HL-60 (cell line): ENCODE results near the gene STXBP1.

Source experiments
- DNase-seq, 2 experiments: peaks; one replicate each; pipeline ENCODE4 v3.0.0-alpha.2; 2010 to 2020; ENCODE audit warnings: low read depth in 1 of 2, low spot score in 1 of 2
- H3K27ac ChIP-seq: fragments of 250-450 bp; sonication (Bioruptor Pico); replicated peaks from 2 replicates; pipeline ENCODE4 v1.5.1; 2020; ENCODE audit warnings: mild to moderate bottlenecking, moderate library complexity
- H3K27me3 ChIP-seq: fragments of 250-450 bp; sonication (Bioruptor Pico); 2 replicates; pipeline ENCODE4 v1.5.1; 2021; ENCODE audit warnings: mild to moderate bottlenecking, moderate library complexity; ENCODE audit not compliant: insufficient read depth, poor library complexity, severe bottlenecking
- H3K4me3 ChIP-seq: replicated peaks from 2 replicates; pipeline ENCODE4 v1.5.1; 2011; ENCODE audit warnings: mild to moderate bottlenecking, control low read depth, low read length; ENCODE audit not compliant: insufficient read depth
- GABPA ChIP-seq: IDR thresholded peaks from 2 replicates; pipeline ENCODE4 v1.6.1; 2012; ENCODE audit warnings: low read depth
- POLR2AphosphoS5 ChIP-seq: IDR thresholded peaks from 2 replicates; pipeline ENCODE4 v1.6.1; 2012; ENCODE audit warnings: low read depth
- SPI1 ChIP-seq: IDR thresholded peaks from 2 replicates; pipeline ENCODE4 v1.6.1; 2012; ENCODE audit warnings: low read depth, mild to moderate bottlenecking, borderline replicate concordance
- TF ChIP-seq, protein P1 (sequence below): IDR thresholded peaks from one replicate; pipeline ENCODE4 v1.5.1; 2011; ENCODE audit warnings: low read length, control low read depth, inconsistent platforms; ENCODE audit not compliant: insufficient read depth
- TF ChIP-seq, protein P2 (sequence below): IDR thresholded peaks from 2 replicates; pipeline ENCODE4 v1.6.1; 2012; ENCODE audit warnings: low read depth; ENCODE audit not compliant: insufficient replicate concordance

STXBP1 gene

DNA sequence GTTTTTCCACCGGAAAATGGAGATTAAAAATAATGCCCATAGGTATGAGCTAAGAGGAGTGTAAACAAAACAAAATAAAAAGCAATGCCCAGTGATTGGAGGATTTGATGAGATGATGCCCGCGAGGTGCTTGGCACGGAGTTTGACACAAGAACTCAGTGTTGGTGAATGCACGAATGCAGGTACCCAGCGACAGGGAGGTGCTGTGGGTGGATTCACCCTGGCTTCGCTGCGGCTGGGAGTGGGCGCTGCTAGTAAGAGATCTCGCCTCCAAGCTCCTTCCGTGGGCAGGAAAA is 526 bp upstream of the STXBP1 start:
- Histone ChIP-seq H3K4me3 (peak overlapping the region; percentile 73), H3K27ac (no peak overlapping the region), H3K27me3 (peaks cover 4% of the 10 kb centered on the region)
- TF ChIP-seq, protein P1, sequence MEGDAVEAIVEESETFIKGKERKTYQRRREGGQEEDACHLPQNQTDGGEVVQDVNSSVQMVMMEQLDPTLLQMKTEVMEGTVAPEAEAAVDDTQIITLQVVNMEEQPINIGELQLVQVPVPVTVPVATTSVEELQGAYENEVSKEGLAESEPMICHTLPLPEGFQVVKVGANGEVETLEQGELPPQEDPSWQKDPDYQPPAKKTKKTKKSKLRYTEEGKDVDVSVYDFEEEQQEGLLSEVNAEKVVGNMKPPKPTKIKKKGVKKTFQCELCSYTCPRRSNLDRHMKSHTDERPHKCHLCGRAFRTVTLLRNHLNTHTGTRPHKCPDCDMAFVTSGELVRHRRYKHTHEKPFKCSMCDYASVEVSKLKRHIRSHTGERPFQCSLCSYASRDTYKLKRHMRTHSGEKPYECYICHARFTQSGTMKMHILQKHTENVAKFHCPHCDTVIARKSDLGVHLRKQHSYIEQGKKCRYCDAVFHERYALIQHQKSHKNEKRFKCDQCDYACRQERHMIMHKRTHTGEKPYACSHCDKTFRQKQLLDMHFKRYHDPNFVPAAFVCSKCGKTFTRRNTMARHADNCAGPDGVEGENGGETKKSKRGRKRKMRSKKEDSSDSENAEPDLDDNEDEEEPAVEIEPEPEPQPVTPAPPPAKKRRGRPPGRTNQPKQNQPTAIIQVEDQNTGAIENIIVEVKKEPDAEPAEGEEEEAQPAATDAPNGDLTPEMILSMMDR: no peak
- TF ChIP-seq, protein P2, sequence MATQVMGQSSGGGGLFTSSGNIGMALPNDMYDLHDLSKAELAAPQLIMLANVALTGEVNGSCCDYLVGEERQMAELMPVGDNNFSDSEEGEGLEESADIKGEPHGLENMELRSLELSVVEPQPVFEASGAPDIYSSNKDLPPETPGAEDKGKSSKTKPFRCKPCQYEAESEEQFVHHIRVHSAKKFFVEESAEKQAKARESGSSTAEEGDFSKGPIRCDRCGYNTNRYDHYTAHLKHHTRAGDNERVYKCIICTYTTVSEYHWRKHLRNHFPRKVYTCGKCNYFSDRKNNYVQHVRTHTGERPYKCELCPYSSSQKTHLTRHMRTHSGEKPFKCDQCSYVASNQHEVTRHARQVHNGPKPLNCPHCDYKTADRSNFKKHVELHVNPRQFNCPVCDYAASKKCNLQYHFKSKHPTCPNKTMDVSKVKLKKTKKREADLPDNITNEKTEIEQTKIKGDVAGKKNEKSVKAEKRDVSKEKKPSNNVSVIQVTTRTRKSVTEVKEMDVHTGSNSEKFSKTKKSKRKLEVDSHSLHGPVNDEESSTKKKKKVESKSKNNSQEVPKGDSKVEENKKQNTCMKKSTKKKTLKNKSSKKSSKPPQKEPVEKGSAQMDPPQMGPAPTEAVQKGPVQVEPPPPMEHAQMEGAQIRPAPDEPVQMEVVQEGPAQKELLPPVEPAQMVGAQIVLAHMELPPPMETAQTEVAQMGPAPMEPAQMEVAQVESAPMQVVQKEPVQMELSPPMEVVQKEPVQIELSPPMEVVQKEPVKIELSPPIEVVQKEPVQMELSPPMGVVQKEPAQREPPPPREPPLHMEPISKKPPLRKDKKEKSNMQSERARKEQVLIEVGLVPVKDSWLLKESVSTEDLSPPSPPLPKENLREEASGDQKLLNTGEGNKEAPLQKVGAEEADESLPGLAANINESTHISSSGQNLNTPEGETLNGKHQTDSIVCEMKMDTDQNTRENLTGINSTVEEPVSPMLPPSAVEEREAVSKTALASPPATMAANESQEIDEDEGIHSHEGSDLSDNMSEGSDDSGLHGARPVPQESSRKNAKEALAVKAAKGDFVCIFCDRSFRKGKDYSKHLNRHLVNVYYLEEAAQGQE: no peak
- TF ChIP-seq GABPA (no peak), POLR2AphosphoS5 (no peak), SPI1 (no peak)
- no peak for DNase-seq

DNA sequence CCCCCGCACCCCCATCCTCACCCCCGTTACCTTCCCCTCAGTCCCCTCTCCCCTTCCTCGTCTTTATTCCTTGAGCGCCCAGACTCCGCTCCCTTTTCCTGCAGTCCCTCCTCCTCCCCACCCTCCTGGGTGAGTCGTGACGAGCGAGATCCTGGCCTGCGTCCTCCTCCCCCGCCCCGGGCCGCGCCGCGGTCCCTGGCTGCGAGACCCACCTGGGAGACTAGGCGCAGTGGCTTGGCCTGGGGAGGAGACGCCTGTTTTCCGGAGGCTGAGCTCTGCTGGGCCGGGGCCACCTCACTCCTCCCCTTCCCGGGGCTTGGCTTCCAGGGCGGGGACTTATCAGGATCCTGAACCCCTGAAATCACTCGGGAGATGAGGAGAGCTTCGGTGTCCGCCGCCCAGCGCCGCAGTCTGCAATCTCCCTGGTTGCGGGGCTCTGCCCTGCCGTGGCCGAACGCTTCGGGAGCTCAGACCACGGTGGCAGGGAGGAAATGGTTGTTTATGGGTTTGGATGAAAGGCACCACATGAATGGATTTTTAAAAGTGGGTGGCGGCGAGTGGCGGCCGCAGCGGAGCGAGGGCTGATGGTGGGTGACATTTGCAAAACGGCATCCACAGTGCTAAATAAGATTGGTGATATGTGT is 984 bp downstream of the STXBP1 start:
- H3K27ac ChIP-seq: no peak overlapping the region
- DNase-seq: no peak
- H3K27me3 ChIP-seq: peaks cover 4% of the 10 kb centered on the region
- H3K4me3 ChIP-seq: peak overlapping the region; percentile 73
- TF ChIP-seq POLR2AphosphoS5 (no peak), GABPA (no peak), SPI1 (no peak)
- TF ChIP-seq, protein P1: no peak
- TF ChIP-seq, protein P2: no peak

DNA sequence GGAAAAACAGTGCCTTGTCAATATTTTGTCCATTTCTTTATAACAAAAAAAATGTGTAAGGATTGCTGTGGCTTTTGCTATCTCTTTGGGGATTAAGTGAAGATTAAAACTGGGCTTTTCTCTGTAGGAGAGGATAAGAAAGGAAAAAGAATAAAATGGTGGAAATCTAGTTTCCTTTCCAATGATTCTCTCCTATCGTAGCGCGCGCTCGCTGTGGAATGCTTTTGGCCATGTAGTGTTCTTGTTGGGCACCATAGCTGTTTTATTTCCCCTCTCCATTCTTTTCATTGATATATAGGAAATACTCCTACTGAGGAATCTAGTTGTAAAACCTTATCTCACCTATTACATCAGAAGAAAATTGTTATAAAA is 1.5 kb downstream of the STXBP1 start:
- DNase-seq: no peak
- Histone ChIP-seq H3K27me3 (peaks cover 4% of the 10 kb centered on the region), H3K27ac (no peak overlapping the region), H3K4me3 (no peak overlapping the region)
- TF ChIP-seq, protein P2: no peak
- TF ChIP-seq POLR2AphosphoS5 (no peak), SPI1 (no peak), GABPA (no peak)
- TF ChIP-seq, protein P1: no peak
